Right ventricle myocardium superior (tissue), 1 donor: Measurements from ENCODE around the gene C1QC. TPM values are rescaled to one million over a fixed set of nuclear protein-coding genes. Genes with fewer than 3 reads are reported as not detected.
"Not testable (repeated sequence)": the region's sequence is repeated elsewhere in the genome, so short reads cannot be mapped to it uniquely, and the experiment has no call there.

Experiments used
- ATAC-seq: fragments of 200-7000 bp; cut with Tn5 transposase; one replicate; pipeline ENCODE4 v1.9.1; 2020; ENCODE audit warnings: mild to moderate bottlenecking; ENCODE audit not compliant: poor library complexity
- DNase-seq: peaks from one replicate; pipeline ENCODE4 v3.0.0-alpha.2; 2020
- intact Hi-C: fragments of 100-400 bp; cut with DNase I; formaldehyde crosslinking; loops from one replicate; pipeline ENCODE4 v1.11.2; 2022
- total RNA-seq: library from RNA; stranded (reverse); fragmentation: NEBNext Ultra II Directional; extraction: Animal tissue kit (Norgen Biotek cat#: 25700); gene quantifications from one replicate; pipeline ENCODE4 v1.2.1, GENCODE V29; 2021
- donor health status: DM: no; HTN: yes; CAD: no; lungs with severe emphysema.

Gene C1QC
- total RNA-seq, 1 donor from 2014 or later, result 110 TPM

DNA sequence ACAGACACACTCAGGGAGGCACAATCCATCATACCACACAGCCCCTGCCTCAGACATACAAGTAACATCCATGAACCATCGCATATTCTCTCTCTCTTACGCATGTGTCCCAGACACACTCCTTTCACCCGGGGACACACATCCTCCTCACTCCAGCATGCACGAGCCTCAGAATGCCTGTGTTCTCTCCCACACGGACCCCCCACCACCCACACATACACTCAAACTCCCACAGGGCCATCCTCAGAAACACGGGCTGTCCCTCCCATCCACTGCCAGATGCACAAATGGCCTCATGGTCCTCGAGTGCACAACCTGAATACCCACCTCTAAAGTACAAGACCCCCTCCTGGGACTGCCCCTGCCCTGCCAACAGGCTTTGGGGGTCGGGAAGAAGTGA lies 2.2 kb upstream of the C1QC start:
- DNase-seq (no peak), ATAC-seq (no peak)
- intact Hi-C loops, result no loop called here

DNA sequence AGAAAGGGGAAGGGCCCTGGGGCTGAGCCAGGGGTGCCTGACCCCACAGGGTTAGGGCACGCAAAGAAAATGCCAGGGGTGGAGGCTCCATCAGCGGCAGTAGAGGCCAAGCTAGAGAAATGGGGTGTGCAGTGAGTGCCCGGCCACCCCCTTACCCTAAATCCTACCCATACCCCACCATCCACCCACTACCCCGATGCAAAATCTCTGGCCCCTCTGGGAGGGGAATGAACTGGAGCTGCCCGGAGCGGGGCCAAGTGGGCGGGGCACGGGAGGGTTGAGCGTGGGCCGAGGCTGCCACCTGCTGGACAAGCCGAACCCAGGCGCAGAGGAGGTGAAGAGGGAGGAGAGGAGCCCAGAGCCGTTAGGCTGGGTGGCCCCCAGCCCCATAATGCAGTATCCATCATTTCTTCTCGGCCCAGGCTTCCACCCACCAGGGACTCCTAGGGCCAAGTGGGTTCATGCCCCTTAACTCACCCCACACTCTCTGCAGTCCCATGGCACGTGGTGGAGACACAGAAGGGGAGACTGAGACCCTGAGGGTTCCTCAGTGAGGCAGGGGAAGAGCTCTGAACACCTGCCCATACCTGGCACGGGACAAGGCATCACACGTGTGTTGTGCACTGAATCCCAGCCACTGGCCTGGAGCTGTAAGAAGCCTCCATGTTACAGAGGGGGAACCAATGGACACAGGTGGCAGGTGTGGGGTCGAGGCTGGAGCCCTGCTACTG lies 1.4 kb upstream of the C1QC start:
- ATAC-seq, result peak; percentile 84
- DNase-seq, result peak; percentile 92

DNA sequence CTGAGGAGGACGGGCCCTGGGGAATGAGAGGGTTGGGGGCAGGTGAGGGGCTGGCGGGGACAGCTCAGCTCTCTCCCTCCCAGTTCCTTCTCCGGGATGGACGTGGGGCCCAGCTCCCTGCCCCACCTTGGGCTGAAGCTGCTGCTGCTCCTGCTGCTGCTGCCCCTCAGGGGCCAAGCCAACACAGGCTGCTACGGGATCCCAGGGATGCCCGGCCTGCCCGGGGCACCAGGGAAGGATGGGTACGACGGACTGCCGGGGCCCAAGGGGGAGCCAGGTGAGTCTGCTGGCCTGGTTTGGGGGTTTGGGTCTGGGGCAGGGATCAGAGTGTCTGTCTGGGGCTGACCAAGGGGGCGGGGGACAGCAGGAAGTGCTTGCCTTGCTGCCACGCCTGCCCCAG lies 495 bp downstream of the C1QC start:
- intact Hi-C loops, result loop anchor here (2.0 kb wide), 1 partner anchor 223 kb away; no protein-coding TSS in a partner anchor
- ATAC-seq (no peak), DNase-seq (no peak)

More for the DNA sequence above, 1.4 kb upstream of the C1QC start:
- intact Hi-C loops, result loop anchor here (2.0 kb wide), 1 partner anchor 221 kb away; no protein-coding TSS in a partner anchor

DNA sequence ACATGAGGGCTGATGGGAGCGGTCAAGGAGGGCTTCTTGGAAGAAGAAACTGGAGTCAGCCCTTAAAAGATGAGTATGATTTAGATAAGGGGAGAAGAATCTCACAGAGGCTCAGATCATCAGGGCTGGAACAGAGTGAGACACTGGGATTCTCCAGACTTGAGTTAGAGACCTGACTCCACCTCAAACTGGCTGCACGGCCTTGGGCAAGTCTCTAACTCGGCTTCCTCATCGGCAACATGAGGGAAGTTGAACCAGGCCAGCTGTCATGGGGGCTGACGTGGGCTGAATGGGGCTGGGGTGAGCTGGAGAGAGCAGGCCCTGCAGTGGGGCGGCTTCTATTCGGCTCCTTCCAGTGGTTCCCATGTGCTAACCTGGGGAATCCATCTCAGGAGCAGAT lies 2.5 kb downstream of the C1QC start:
- intact Hi-C loops, result no loop called here
- DNase-seq, result no peak

DNA sequence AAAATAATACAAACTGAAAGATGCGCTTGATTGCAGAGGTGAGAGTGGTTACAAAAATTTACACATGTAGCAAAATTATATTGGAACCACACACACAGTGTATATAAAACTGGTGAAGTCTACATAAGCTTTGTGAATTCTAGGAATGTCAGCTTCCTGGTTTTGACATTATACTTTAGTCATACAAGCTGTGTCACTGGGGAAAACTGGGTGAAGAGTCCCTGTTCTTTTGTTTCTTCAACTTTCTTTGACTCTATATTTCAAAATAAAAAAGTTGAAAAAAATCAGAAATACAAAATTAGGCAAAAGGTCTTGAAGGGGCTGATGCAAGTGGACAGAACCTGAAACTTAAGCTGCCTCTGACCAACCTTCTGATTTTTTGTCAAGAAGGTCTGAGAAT lies 3.0 kb downstream of the C1QC start:
- no peak for DNase-seq
- ATAC-seq, result no peak
- intact Hi-C loops, result no loop called here

More for the DNA sequence above, 2.5 kb downstream of the C1QC start:
- ATAC-seq, result no peak

DNA sequence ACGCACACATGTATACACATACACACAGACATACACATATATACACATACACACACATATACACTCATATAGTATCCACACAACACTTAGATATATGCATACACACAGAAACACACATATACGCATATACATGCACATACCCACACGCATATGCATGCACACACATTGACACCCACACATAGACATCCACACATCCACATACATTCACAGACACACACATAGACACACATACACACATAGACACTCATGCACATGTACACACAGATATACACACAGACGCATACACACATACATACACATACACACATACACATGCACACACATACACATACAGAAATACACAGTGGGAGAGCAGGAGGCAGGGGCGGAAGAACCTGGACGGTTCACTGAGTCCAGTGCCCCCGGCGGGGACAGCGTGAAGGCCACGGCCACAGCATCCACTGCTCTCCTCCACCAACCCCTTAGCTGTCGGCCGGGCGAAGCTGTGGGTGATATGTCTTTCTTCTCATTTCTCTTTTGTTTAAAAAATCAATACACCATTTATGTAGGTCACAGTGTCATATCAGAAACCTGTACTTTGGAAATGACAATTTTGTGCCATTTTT lies 6.8 kb downstream of the C1QC start:
- intact Hi-C loops, result no loop called here
- ATAC-seq (no peak), DNase-seq (no peak)

DNA sequence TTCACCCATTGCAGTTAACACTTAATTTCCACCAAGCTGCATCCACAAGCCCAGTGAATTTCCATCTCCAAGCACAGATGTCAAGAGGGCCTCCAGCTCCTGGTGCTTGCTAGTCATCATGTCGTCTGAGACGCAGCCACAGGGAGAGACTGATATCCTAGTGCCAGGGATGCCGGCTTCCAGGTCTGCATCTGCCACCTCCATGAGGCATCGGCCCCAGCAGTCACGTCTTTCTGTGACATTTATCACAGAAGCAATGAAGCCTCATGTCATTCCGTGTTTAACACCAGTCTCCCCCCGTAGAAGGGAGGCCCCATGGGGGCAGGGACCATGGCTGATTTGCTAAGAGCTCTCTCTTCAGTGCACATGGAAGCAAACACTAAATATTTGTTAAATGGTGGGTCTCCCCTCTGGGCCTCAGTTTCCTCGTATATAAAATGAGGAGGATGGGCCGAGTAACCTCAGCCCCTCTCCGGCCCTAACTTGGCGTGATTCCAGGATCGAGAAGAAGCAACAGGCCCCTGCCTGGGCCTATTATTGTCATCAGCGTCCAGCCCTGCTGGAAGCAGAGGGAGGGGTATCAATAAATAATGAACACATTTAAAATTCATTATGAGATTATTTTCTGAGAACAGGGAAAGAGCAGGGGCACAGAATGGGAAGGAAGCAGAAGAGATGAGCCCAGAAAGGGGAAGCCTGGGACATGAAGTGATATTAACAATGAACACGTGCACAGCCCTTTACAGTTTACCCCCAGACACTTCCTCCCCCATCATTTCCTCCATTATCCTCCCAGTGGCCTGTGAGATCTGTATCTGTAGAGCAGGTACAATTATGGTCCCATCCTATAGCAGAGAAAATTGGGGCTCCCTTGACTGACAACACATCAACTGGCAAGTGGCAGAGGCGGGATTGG lies 8.8 kb downstream of the C1QC start:
- ATAC-seq, result peak; percentile 51
- intact Hi-C loops, result no loop called here
- DNase-seq, result no peak

DNA sequence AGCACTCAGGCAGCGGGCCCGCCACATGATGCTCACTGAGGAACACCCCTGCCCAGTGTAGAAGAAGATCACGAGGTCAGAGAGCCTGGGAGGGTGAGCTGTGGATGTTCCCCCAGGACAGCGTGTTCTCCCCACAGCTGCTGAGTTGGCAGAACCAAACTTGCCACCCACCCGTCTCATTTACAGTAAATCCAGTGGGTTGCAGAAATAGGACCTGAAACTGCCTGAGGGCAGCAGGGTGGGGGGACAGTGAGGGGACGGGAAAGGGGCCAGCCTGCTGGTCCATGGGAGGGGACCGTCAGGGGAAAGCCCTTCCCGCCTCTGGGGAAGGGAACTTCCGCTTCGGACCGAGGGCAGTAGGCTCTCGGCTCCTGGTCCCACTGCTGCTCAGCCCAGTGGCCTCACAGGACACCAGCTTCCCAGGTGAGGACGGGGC lies 9.5 kb downstream of the C1QC start, which contains the start of gene C1QB:
Gene C1QB (plus strand): TSS at position 356 of the 436 bp plus-strand sequence. CDS start 6,227 bp downstream, outside the sequence.
- ATAC-seq (peak; percentile 76), DNase-seq (peak; percentile 72)
- intact Hi-C loops, result no loop called here

DNA sequence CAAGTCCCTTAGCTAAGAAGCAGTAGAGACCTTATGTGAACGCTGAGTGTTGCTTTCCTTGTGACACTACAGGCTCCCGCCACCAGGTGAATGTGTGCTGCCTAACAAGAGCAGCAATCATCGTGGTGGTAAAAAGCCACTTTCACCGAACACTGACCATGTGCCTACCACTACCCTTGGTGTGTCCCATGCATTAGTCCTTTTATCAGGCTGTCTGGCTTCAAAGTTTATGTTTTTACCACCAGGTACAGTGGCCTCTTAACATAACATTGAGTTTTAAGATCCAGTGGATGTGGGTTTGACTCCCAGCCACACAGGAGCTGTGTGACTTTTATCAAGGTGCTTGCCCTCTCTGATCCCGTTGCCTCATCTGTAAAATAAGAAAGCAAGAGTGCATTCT lies 11.3 kb downstream of the C1QC start:
- no peak for DNase-seq
- intact Hi-C loops, result no loop called here
- no peak for ATAC-seq

DNA sequence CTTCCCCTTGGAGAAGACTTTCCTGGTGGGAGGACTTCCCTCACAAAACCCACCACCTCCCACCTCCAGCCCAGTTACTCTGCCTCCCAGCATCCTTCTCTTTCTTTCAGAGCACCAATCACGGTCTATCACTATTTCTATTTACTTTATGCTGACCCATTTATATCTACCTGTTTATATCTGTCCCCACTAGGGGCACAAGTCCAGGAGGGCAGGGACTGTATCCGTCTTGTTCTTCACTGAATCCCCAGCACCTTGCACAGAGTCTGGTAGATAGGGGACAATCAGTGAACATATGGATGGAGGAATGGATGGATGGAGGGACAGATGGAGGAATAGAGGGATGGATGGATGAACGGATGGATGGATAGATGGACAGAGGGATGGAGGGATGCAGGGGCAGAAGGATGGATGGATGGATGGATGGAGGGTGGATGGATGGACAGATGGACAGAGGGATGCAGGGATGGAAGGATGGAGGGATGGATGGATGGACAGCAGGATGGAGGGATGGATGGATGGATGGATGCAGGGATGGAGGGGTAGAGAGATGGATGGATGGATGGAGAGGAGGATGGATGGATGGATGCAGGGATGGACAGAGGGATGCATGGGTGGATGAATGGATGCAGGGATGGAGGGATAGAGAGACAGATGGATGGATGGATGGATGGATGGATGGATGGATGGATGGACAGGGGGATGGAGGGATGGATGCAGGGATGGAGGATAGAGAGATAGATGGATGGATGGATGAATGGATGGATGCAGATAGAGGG lies 15.1 kb downstream of the C1QC start:
- ATAC-seq (no peak), DNase-seq (no peak)
- intact Hi-C loops, result no loop called here

DNA sequence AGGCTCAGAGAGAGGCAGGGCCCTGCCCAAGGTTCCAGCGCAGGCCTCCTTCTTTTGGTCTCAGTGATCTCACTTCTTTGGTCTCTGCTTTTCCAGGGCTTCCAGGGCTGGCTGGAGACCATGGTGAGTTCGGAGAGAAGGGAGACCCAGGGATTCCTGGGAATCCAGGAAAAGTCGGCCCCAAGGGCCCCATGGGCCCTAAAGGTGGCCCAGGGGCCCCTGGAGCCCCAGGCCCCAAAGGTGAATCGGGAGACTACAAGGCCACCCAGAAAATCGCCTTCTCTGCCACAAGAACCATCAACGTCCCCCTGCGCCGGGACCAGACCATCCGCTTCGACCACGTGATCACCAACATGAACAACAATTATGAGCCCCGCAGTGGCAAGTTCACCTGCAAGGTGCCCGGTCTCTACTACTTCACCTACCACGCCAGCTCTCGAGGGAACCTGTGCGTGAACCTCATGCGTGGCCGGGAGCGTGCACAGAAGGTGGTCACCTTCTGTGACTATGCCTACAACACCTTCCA lies 17.3 kb downstream of the C1QC start:
- DNase-seq (no peak), ATAC-seq (no peak)
- intact Hi-C loops, result no loop called here

DNA sequence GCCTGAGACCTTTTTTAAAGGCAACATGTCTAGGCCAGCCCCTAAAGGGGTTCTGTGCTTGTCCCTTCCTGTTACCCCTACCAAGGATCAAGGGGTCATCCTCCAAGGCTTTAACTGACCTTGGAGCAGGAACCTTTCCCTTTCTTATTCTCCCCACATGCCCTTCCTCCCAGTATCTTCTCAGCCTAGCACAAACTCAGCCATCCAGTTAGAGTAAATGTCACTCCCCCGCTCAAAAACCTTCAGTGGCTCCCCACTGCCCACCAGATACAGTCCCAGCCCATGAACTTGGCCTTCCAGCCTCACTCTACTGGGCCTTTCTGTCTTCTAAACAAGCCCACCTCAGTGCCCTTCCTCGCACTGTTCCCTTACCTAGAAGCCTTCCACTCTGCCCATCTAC lies 18.4 kb downstream of the C1QC start:
- intact Hi-C loops, result no loop called here
- DNase-seq (no peak), ATAC-seq (no peak)

DNA sequence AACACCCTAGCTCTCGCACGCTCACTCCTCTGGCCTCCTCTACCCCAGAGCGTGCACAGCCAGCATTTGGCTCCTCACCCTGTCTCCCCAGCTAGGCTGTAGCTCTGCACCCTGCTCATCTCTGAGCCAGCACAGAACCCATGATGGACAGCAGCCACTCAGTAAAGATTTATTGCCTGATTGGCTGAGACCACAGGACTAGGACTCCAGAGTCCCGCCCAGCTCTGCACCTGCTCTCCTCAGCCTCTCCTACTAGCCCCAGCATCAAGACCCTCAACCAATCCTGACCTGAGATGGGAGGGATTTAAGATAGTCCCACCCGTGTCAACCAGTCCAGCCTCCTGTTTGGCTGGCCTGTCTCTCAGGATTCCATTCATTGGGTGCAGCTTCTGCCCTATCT lies 18.9 kb downstream of the C1QC start:
- DNase-seq, result no peak
- intact Hi-C loops, result no loop called here
- peak; percentile 51 for ATAC-seq

DNA sequence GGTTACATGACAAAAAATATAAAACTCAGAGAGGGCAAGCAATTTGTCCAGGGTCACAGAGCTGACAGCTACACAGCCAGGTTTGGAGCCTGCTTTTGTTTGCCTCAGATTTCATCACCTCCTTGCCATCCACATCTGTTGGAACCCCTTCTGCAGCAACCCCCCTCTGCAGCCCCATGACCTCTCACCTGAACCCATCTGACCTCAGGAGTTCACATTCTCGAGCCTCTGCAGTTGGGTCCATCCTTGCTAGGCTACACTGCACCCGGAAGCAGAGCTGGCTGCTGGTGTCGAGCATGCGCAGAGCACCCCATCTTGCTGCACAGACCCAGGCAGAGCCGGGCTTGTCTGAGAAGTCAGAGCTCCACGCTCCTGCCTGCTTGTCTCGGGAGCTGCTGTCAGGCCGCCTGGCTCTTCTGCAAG lies 19.6 kb downstream of the C1QC start:
- intact Hi-C loops, result no loop called here
- peak; percentile 10 for ATAC-seq
- no peak for DNase-seq

DNA sequence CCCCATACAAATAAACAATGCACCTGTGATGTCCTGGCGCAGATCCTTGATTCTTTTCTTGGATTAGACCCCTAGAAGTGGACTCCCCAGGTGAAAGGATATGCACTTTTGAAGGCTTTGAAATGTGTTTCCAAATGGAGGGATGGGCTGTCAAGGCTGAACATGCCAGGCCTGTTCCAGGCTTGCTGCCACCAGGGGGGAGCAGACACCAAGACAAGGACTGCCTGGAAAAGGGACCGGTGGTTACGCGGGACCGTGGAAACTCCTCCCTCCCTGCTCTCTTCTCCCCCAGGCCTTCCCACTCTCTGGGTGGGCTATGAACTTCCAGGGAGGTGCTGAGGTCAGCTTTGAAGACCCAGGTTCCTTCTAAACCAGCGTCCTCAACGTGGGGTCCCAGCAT lies 22.3 kb downstream of the C1QC start:
- ATAC-seq (no peak), DNase-seq (no peak)
- intact Hi-C loops, result no loop called here

DNA sequence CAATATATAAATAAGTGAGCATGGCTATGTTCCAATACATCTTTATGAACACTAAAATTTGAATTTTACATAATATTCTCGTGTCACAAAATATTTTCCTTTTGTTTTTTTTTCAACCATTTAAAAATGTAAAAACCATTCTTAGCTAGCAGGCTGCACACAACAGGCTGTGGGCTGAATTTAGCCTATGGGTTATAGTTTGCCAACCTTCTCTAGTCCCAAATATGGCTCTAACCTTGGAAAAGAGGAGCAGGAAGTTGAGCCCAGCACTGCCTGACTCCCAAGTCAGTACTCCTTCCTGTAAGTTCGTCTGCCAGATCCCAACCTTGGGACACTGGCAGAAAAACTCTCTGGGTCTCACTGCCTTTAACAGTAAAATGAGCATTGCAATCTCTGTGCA lies 23.0 kb downstream of the C1QC start:
- intact Hi-C loops, result no loop called here
- ATAC-seq, result no peak

DNA sequence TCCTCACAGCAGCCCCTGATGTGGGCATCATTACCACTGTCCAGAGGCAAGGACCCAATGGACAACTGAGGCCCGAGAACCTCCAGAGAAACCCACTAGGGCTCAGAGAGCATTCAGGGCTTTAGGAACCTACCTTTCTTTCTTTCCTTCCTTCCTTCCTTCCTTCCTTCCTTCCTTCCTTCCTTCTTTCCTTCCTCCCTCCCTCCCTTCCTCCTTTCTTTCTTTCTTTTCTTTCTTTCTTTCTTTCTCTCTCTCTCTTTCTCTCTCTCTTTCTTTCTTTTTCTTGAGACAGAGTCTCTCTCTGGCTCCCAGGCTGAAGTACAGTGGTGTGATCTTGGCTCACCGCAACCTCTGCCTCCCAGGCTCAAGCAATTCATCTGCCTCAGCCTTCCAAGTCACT lies 25.4 kb downstream of the C1QC start:
- DNase-seq, intact Hi-C loops, ATAC-seq: not testable (repeated sequence)

More for the DNA sequence above, 23.0 kb downstream of the C1QC start:
- no peak for DNase-seq

DNA sequence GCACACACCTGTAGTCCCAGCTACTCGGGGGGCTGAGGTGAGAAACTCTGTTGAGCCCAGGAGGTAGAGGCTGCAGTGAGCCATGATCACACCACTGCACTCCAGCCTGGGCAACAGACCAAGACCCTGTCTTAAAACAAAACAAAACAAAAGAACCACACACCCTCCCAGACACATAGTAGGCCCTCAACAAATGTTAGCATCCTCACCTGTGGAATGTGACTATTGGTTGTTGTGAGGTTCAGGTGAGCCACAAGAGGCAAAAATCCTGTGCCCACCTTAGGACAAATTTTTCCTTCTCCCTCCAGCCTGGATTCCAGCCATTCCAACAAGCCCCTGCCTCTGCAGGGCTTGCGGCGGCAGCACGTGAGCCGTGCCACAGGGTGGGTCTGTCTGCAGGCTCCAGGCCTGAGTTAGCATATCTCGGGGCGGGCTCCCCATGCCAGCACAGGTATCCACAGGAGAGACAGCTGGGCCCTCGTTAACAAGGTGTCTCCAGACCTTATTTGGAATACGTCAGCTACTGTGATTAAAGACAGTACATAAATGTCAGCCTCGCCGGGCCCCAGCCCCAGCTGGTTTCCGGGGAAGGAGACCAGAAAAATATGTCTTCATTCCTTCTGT lies 27.0 kb downstream of the C1QC start:
- DNase-seq, result no peak

More for the DNA sequence above, 27.0 kb downstream of the C1QC start:
- no peak for ATAC-seq
- intact Hi-C loops, result no loop called here
